Astrocyte of the spinal cord (primary cell): ENCODE data around the gene KLF1.

Source experiments
- DNase-seq: peaks from one replicate; pipeline ENCODE4 v3.0.0; 2011; ENCODE audit warnings: low read depth, low spot score
- H3K4me3 ChIP-seq: 2 replicates; pipeline ENCODE4 v1.5.1; 2011; ENCODE audit warnings: low read depth, mild to moderate bottlenecking, low read length, moderate library complexity
- in situ Hi-C: cut with HindIII; loops from 2 replicates; pipeline ENCODE4 v1.10.0; 2017; ENCODE audit warnings: low sequenced_read_pairs
- TF ChIP-seq, protein P1 (sequence below): IDR thresholded peaks from 2 replicates; pipeline ENCODE4 v1.5.1; 2012; ENCODE audit warnings: low read depth, mild to moderate bottlenecking, low read length, inconsistent platforms

KLF1 gene

DNA sequence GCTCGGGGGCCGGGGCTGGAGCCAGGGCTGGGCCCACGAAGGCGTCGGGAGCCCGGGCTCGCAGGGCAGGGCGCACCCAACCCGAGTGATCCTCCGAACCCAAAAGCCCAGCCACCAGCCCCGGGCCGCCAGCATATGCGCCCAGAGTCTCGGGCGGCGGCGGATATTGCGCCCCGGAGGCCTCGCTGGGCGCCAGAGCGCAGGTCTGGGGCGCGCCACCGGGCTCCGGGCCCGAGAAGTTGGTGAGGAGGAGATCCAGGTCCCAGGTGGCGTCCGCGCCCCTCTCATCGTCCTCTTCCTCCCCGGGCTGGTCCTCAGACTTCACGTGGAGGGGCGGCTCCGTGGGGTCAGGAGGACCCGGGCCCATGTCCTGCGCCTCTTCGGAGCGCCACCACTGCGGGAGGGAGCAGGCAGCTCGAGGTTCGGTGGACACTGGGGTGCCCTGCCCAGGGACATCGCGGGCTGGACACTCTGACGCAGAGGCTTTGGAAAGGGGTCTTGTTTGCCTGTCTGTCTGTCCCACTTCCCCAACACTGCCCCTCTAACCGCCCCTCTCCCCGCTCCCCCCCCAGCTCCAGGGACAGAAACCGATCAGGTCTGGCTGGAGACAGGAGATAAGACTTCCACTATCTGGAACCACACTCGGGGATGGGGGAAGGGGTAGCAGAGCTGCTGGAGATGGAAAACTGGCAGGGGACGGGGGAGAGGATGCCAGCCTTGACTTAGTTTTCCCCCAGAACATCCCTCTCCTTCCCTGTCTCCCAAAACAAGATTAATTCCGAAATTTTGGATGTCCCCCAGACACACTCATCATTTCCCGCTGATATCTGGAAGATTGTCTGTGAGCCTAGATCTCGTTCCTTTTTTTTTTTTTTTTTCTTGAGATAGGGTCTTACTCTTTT lies 1.0 kb downstream of the KLF1 start:
- no peak overlapping the region for H3K4me3 ChIP-seq
- in situ Hi-C loops: no loop called here
- TF ChIP-seq, protein P1, sequence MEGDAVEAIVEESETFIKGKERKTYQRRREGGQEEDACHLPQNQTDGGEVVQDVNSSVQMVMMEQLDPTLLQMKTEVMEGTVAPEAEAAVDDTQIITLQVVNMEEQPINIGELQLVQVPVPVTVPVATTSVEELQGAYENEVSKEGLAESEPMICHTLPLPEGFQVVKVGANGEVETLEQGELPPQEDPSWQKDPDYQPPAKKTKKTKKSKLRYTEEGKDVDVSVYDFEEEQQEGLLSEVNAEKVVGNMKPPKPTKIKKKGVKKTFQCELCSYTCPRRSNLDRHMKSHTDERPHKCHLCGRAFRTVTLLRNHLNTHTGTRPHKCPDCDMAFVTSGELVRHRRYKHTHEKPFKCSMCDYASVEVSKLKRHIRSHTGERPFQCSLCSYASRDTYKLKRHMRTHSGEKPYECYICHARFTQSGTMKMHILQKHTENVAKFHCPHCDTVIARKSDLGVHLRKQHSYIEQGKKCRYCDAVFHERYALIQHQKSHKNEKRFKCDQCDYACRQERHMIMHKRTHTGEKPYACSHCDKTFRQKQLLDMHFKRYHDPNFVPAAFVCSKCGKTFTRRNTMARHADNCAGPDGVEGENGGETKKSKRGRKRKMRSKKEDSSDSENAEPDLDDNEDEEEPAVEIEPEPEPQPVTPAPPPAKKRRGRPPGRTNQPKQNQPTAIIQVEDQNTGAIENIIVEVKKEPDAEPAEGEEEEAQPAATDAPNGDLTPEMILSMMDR: no peak
- no peak for DNase-seq

DNA sequence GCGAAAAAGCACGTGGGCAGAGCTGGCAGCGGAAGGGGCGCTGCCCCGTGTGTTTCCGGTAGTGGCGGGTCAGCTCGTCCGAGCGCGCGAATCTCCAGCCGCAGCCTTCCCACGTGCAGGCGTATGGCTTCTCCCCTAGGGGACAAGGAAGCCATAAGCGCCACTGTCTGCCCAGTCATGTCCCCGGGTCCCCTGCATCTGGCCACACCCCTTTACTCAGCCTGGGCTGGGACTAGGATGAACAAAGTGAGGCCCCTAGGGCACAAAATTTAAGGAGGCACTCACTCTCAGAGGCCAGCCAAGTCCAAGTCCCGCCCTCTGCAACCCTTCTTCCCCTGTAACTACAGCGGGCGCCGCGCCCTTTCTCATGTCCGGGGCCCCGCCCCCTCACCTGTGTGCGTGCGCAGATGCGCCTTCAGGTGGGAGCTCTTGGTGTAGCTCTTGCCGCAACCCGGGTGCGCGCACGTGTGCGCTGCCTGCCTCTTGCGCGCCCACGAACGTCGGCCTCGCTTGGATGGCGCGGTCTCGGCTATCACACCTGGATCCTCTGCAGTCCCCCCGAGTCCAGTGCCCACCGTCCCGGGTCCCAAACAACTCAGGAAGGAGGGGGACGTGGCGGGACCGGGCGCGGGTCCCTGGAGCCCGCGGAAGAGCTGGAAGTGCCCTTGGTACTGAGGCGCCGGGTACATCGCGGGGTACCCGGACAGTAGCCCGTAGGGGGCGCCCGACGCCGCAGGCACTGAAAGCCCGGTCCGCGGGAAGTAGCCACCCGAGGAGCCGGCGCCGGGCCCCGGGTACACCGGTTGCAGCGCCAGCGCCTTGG lies 1.9 kb downstream of the KLF1 start:
- TF ChIP-seq, protein P1: peak; percentile 58
- in situ Hi-C loops: no loop called here
- peak overlapping the region; percentile 5 for H3K4me3 ChIP-seq
- peak; percentile 23 for DNase-seq

DNA sequence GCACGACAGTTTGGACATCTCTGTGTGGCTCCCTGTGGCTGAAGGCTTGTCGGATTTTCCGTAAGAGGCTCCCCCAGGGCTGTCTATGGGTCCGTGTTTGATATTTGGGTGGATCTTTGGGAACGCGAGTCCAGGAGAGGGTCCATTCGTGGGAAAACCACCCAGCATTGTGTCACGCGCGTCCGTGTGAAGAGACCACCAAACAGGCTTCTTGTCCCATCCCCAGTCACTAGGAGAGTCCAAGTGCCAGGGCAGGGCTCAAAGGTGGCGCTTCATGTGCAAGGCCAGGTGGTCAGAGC lies 2.4 kb downstream of the KLF1 start:
- TF ChIP-seq, protein P1: no peak
- DNase-seq: no peak
- no peak overlapping the region for H3K4me3 ChIP-seq
- in situ Hi-C loops: no loop called here

DNA sequence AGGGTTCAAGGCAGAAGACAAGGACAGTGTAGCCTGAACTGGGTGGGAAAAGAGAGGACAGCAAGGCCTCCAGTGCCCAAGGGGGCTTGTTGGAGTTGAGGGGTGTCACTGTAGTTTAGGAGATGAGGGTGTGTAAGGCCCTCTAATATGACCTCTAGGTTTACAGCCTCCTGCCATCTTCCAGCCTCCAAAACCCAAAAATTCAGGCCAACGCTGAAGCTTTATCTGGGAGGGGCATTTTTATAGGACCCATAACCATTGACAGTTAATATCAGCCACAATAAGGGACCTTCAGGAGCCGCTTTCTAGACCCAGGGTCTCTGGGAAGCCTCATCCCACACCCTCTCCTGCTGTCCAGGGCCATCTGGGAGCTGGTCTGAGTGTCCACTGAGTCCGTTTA lies 2.8 kb downstream of the KLF1 start:
- H3K4me3 ChIP-seq: no peak overlapping the region
- DNase-seq: no peak
- in situ Hi-C loops: no loop called here
- TF ChIP-seq, protein P1: no peak

DNA sequence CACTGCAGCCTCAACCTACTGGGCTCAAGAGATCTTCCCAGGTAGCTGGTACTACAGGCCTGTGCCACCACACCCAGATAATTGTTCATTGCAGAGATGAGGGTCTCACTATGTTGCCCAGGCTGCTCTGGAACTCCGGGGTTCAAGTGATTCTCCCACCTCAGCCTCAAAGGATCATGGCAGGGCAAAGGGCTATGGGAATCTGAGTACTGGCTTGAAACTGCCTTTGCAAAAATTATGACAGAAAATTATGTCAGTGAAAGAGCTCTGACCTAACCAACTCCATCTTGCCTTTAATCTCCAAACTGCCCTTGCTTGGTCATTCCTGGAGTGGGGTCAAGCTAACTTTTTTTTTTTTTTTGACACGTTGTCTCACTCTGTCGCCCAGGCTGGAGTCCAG lies 4.4 kb downstream of the KLF1 start:
- DNase-seq: no peak
- TF ChIP-seq, protein P1: no peak
- in situ Hi-C loops: no loop called here
- H3K4me3 ChIP-seq: no peak overlapping the region

DNA sequence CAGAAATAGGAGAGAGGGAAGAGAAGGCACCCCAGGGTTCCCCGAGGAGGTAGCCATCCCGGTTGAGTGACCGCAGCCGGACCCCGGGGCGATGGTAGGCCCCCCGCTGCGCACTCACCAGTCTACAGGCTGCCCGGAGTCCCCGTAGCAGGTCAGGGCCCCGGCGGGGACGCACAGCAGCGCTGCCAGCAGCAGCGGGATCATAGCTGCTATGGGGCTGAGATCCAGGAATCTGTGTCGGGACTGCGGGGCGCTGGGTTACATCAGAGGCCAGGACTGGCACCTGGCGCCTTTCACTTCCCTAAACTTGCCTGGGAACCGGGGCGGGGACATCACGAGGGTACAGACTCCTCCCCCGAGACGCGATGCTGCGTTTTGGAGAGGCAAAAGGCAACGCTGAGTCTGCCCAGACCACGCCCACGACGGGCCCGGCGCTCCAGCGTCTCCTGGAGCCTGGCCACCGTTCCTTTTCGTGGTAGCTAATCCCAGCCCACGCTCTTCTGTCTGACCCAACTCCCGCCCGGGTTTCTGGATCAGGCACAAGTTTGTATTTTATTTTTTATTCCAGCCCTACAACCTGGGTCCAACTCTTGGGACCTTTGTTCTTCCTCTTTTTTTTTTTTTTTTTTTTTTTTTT lies 5.7 kb downstream of the KLF1 start, which contains the start of gene DNASE2:
TSS of gene DNASE2 (minus strand) at position 278 of the 637 bp plus-strand sequence. CDS start at position 204, 74 bp downstream.
- TF ChIP-seq, protein P1: no peak
- peak; percentile 84 for DNase-seq
- peak within 1 kb of the TSS; percentile 66 for H3K4me3 ChIP-seq
- in situ Hi-C loops: no loop called here
